Stimulated activated CD4-positive, alpha-beta T cell treated with anti-CD3 and anti-CD28 coated beads, Interleukin-4, amount 100 ng/mL, for 48 hours (primary cell): Measurements from ENCODE around the gene RBBP4.
"Not testable (repeated sequence)": the region's sequence is repeated elsewhere in the genome, so short reads cannot be mapped to it uniquely, and the experiment has no call there.

Experiments
- DNase-seq, 2 donors: peaks; one replicate each; pipeline ENCODE4 v3.0.0-alpha.2; 2020; ENCODE audit warnings: low read depth in 2 of 2

RBBP4 gene

DNA sequence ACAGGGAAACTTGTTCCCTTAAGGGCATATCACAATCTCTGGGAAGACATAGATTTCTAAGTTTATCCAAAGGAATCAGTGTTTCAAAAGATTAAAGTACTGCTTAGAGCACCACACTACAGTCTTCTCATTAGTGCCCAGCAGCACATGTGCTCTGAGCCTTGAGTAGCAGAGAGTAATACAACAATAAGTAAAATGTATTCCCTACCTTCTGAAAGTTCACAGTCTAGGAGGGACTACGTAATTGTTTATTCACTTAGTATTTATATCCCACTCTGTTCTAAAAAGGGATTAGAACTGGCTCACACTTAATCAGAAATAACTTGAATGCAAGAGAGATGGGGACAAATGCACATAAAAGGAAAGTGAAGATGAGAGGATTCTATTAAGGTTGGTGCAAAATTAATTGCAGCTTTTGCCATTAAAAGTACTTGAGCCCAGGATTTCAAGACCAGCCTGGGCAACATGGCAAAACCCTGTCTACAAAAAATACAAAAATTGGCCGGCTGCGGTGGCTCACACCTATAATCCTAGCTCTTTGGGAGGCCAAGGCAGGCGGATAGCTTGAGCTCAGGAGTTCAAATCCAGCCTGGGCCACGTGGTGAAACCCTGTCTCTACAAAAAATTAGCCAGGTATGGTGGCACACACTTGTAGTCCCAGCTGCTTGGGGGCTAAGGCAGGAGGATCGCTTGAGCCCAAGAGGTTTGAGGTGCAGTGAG, 42.6 kb downstream of the RBBP4 start:
- no peak for DNase-seq

GRCh38 chr1:32695098-32695904, 44.3 kb downstream of the RBBP4 start:
- DNase-seq: no peak

GRCh38 chr1:32696041-32696440, 45.0 kb downstream of the RBBP4 start:
- DNase-seq: no peak

- DNase-seq: not testable (repeated sequence)
Observed at GRCh38 chr1:32696996-32697395, 46.0 kb downstream of the RBBP4 start.

DNA sequence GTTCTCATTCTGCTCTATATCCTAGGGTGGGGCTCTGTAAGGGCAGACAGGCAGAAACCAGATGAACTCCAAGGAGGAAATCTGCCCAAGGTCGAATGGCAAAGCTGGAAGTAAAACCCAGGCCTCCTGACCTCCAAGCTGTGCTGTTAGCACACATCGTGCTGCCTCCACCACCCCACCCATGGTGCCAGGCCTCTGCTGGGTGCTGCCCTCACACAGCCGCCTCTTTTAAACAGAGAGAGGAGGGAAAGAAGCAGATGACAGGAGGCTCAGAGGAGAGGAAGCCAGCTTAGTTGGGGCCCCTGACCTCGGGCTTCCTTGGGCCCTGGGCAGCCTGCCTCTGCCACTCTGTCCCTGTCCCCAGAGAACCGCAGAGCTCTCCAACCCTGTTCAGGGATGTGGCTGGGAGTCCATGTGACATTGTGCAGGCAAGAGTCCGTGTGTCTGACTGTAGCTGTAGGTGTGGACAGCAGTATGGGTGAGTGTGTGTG, 50.5 kb downstream of the RBBP4 start:
- DNase-seq: no peak

GRCh38 chr1:32701951-32702598, 51.1 kb downstream of the RBBP4 start:
- DNase-seq: no peak

DNA sequence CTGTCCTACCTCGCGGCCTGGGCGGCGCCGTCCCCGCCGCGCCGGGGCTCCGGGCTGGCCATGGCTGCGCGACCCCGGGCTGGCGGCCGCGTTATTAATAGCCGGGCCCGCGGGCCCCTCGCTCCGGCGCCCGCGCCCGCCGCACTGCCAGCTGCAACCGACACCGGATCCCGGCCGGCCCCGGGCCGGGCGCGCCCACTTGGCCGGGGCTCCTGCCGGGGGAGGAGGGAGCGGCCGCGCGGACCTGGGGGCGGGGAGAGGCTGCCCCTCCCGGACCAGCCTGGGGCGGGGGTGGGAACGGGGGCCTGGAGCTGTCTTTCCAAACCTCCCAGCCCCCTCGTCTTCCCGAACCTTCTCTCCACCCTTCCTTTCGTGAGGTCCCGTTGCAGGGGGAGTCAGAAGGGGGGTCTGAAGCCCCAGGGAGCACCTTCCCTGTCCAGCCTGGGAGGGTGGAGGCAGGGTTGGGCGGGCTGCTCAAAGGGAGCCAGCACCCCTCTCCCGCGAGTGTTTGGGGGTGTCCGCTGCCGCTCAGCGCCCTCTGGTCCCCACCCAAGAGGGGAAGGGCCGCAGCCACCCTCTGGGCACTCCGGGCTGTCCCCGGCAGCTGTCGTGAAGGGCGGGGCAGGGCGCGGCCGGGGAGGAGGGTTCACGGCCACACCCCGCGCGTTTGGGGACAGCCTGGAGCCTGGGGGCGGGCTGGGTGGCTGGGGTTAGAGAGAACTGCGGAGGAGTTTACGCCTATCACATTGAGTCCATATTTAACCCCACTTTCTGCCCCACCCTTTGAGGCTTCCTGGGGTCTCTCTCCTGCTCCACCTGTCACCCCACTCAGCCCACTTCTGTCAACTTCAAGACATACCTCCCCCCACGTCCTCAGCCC, 51.8 kb downstream of the RBBP4 start, which contains the start of gene SYNC:
TSS of gene SYNC (minus strand) at position 172 of the 880 bp plus-strand sequence. CDS start at position 62, 110 bp downstream.
- no peak for DNase-seq

- no peak for DNase-seq
Observed at GRCh38 chr1:32703479-32704291, 52.7 kb downstream of the RBBP4 start.

- no peak for DNase-seq
Observed at GRCh38 chr1:32705516-32705915, 54.5 kb downstream of the RBBP4 start.

GRCh38 chr1:32706491-32706890, 55.5 kb downstream of the RBBP4 start:
- DNase-seq: no peak

DNA sequence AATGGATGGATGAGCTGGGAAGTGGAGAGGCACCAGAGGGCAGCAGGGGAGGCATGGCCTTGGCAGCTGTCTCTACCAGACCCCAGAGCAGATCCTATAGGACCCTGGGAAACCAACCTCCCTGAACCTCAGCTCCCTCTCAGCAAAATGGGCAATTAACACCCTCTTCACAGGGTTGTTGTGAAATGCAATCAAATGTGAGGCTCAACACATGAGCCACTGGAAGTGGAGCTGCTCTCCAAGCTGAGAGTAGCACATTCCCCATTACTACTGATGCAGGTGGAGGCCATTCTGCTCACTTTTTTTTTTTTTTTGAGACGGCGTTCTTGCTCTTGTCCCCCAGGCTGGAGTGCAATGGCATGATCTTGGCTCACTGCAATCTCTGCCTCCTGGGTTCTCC, 58.1 kb downstream of the RBBP4 start:
- DNase-seq: no peak

DNA sequence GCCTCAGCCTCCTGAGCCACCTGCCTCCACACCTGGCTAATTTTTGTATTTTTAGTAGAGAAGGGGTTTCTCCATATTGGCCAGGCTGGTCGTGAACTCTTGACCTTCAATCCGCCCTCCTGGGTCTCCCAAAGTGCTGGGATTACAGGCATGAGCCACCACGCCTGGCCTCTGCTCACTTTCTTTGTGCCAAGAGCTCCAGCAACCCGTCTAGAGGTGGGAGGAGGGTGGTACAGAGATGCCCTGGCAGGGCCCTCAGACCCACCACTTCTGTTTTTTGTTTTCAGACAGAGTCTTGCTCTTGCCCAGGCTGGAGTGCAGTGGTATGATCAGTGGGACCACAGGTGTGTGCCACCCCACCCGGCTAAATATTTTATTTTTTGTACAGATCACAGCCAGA, 58.5 kb downstream of the RBBP4 start:
- DNase-seq: no peak

GRCh38 chr1:32711221-32711620, 60.2 kb downstream of the RBBP4 start:
- DNase-seq: not testable (repeated sequence)

- DNase-seq: no peak
Observed at GRCh38 chr1:32713081-32713480, 62.1 kb downstream of the RBBP4 start.

DNA sequence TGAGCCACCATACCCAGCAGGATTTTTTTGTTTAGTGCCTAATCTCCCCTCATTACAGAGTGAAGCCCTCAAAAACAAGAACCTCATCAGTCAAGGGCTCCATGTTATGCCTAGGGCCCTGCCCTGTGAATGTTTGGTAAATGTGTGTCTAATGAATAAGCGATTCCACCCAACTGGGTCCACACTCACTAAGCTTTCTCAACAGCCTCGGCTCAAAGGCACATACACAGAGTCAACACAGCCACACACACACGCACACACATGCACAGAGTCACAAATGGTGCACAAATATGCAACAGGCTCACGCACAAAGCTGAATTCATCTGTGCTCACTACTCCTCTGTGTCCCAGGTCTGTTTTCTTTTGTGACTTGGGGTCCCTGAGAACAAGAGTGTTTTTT, 63.3 kb downstream of the RBBP4 start:
- DNase-seq: no peak

DNA sequence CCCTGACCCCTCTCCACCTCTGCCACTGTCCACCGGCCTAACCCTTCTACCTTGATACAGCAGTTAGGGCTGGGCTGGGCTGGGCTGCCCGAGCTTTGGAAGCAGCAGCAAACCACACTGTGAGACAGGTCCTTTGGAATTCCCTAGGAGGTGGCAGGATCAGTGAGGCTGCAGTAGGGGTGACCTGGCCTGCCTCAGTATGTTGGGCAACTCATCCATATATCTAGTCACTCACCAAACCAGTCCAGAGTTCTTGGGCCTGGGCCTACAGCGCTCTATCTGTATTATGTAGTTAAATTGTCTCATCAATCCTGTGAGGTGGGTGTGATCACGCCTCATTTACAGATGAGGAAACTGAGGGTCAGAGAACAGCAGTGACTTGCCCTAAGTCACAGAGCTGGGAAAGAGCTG, 64.9 kb downstream of the RBBP4 start:
- no peak for DNase-seq

- peak; percentile 45 to 46 for DNase-seq
Observed at GRCh38 chr1:32716312-32717148, 65.5 kb downstream of the RBBP4 start.

DNA sequence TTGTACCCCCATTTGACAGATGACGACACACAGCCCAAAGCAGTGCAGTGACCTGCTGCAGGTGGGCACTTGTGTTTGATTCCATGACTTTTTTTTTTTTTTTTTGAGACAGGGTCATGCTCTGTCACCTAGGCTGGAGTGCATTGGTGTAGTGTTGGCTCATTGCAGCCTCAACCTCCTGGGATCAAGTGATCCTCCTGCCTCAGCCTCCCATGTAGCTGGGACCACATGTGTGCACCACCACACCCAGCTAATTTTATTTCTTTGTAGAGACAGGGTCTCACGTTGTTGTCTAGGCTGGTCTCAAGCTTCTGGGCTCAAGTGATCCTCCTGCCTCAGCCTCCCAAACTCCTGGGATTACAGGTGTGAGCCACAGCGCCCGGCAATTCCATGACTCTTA, 66.5 kb downstream of the RBBP4 start:
- no peak for DNase-seq

DNA sequence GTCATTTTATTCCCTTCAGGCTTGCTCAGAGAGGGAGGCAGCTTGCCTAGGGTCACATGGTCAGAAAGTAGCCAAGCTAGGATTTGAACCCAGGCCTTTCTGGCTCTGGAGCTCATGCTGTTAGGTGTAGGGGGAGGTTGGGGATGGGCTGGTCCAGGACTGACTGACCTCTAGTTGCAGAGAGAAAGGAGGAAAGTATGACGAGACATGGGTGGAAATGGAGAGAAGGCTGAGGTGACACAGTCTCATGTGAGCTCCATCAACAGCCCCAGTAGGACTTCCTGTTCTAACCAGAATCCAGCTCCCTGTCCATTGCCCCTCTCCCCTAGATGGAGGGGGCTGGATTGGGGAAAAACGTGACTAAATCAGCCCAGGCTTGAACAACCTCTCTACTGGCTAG, 67.0 kb downstream of the RBBP4 start:
- no peak for DNase-seq

DNA sequence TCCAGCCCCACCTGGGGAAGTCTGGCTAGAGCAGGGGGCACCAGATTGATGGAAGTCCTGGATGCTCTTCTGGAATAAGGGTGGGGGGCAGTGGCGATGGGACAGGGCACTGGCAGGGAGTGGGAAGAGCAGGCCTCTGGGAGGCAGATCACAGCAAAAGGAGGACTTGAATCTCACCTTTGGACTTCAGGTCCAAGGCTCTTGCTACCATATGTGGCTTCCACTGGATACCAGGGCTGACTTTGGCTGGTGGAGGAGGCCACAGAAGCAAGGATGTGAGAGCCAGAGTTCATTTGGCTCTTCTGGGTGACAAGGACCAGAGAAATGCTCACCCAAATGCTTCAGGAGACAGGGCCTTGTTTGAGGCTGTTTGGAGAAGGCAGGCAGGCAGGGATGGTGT, 67.5 kb downstream of the RBBP4 start:
- DNase-seq: no peak
